ENCODE data around the gene ZNF268. TPM values are rescaled to one million over a fixed set of nuclear protein-coding genes. Genes with fewer than 3 reads are reported as not detected.

Gene ZNF268
- total RNA-seq, 1 donor from 2014 or later, result 35.8 TPM

GRCh38 chr12:133206390-133206789 lies 25.1 kb downstream of the ZNF268 start:
- Mint-ChIP-seq H3K27me3 (ENCODE audit: unreplicated experiment) (peaks cover 17% of the 10 kb centered on the region), H3K36me3 (ENCODE audit: low read depth, unreplicated experiment) (peaks cover 58% of the 10 kb centered on the region), H3K4me1 (ENCODE audit: unreplicated experiment) (no peaks in the 10 kb centered on the region), H3K4me3 (ENCODE audit: unreplicated experiment) (peak overlapping the region; percentile 31), H3K9me3 (ENCODE audit: unreplicated experiment) (peaks cover 59% of the 10 kb centered on the region), H3K27ac (ENCODE audit: unreplicated experiment) (no peak overlapping the region)
- DNase-seq (ENCODE audit: low spot score), result no peak
- TF ChIP-seq CTCF (IDR thresholded peaks at IDR 0.05; ENCODE audit: unreplicated experiment), result no peak

GRCh38 chr12:133215724-133216123 lies 34.4 kb downstream of the ZNF268 start:
- DNase-seq (ENCODE audit: low spot score), result no peak
- peaks cover 24% of the 10 kb centered on the region for H3K36me3 Mint-ChIP-seq (ENCODE audit: low read depth, unreplicated experiment)
- H3K4me3 Mint-ChIP-seq (ENCODE audit: unreplicated experiment), result no peak overlapping the region
- H3K4me1 Mint-ChIP-seq (ENCODE audit: unreplicated experiment), result no peaks in the 10 kb centered on the region
- no peak for TF ChIP-seq CTCF (IDR thresholded peaks at IDR 0.05; ENCODE audit: unreplicated experiment)
- H3K9me3 Mint-ChIP-seq (ENCODE audit: unreplicated experiment), result peaks cover 41% of the 10 kb centered on the region
- no peak overlapping the region for H3K27ac Mint-ChIP-seq (ENCODE audit: unreplicated experiment)
- peaks cover 27% of the 10 kb centered on the region for H3K27me3 Mint-ChIP-seq (ENCODE audit: unreplicated experiment)

GRCh38 chr12:133217219-133217618 lies 35.9 kb downstream of the ZNF268 start:
- Mint-ChIP-seq H3K27me3 (ENCODE audit: unreplicated experiment) (peaks cover 30% of the 10 kb centered on the region), H3K36me3 (ENCODE audit: low read depth, unreplicated experiment) (peaks cover 21% of the 10 kb centered on the region), H3K27ac (ENCODE audit: unreplicated experiment) (no peak overlapping the region), H3K4me1 (ENCODE audit: unreplicated experiment) (no peaks in the 10 kb centered on the region), H3K9me3 (ENCODE audit: unreplicated experiment) (peaks cover 43% of the 10 kb centered on the region), H3K4me3 (ENCODE audit: unreplicated experiment) (no peak overlapping the region)
- DNase-seq (ENCODE audit: low spot score), result no peak
- TF ChIP-seq CTCF (IDR thresholded peaks at IDR 0.05; ENCODE audit: unreplicated experiment), result no peak

- Mint-ChIP-seq H3K4me1 (ENCODE audit: unreplicated experiment) (no peaks in the 10 kb centered on the region), H3K27ac (ENCODE audit: unreplicated experiment) (no peak overlapping the region), H3K9me3 (ENCODE audit: unreplicated experiment) (peaks cover 48% of the 10 kb centered on the region), H3K4me3 (ENCODE audit: unreplicated experiment) (no peak overlapping the region), H3K36me3 (ENCODE audit: low read depth, unreplicated experiment) (peaks cover 21% of the 10 kb centered on the region), H3K27me3 (ENCODE audit: unreplicated experiment) (peaks cover 27% of the 10 kb centered on the region)
- DNase-seq (ENCODE audit: low spot score), result no peak
- no peak for TF ChIP-seq CTCF (IDR thresholded peaks at IDR 0.05; ENCODE audit: unreplicated experiment)
Measured at GRCh38 chr12:133220521-133220920, 39.2 kb downstream of the ZNF268 start.

GRCh38 chr12:133221241-133221640 lies 39.9 kb downstream of the ZNF268 start:
- no peak overlapping the region for H3K27ac Mint-ChIP-seq (ENCODE audit: unreplicated experiment)
- H3K4me1 Mint-ChIP-seq (ENCODE audit: unreplicated experiment), result no peaks in the 10 kb centered on the region
- no peak overlapping the region for H3K4me3 Mint-ChIP-seq (ENCODE audit: unreplicated experiment)
- peaks cover 50% of the 10 kb centered on the region for H3K9me3 Mint-ChIP-seq (ENCODE audit: unreplicated experiment)
- H3K36me3 Mint-ChIP-seq (ENCODE audit: low read depth, unreplicated experiment), result peaks cover 21% of the 10 kb centered on the region
- DNase-seq (ENCODE audit: low spot score), result no peak
- no peak for TF ChIP-seq CTCF (IDR thresholded peaks at IDR 0.05; ENCODE audit: unreplicated experiment)
- H3K27me3 Mint-ChIP-seq (ENCODE audit: unreplicated experiment), result peaks cover 27% of the 10 kb centered on the region
